T-helper 2 cell treated with Interferon-gamma antibody and Interleukin-4, amounts not matched to agents 5 μg/mL and 100 μg/mL, for 36 hours (primary cell): ENCODE measurements around the gene RNASE13.

Source experiments
- DNase-seq: peaks from one replicate; pipeline ENCODE4 v3.0.0; 2021; ENCODE audit warnings: low spot score
- H3K27ac Mint-ChIP-seq: one replicate; pipeline ENCODE4 v1.8.0; 2021; ENCODE audit warnings: mild to moderate bottlenecking, mixed read lengths
- H3K27me3 Mint-ChIP-seq: one replicate; pipeline ENCODE4 v1.8.0; 2021; ENCODE audit warnings: low read depth, mixed read lengths
- H3K36me3 Mint-ChIP-seq: one replicate; pipeline ENCODE4 v1.8.0; 2021; ENCODE audit warnings: low read depth, mixed read lengths
- H3K4me1 Mint-ChIP-seq: one replicate; pipeline ENCODE4 v1.8.0; 2021; ENCODE audit warnings: low read depth, mixed read lengths
- H3K4me3 Mint-ChIP-seq: one replicate; pipeline ENCODE4 v1.8.0; 2022; ENCODE audit warnings: mild to moderate bottlenecking, moderate library complexity, mixed read lengths
- H3K9me3 Mint-ChIP-seq: one replicate; pipeline ENCODE4 v1.8.0; 2021; ENCODE audit warnings: mixed read lengths

Gene RNASE13, protein sequence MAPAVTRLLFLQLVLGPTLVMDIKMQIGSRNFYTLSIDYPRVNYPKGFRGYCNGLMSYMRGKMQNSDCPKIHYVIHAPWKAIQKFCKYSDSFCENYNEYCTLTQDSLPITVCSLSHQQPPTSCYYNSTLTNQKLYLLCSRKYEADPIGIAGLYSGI

DNA sequence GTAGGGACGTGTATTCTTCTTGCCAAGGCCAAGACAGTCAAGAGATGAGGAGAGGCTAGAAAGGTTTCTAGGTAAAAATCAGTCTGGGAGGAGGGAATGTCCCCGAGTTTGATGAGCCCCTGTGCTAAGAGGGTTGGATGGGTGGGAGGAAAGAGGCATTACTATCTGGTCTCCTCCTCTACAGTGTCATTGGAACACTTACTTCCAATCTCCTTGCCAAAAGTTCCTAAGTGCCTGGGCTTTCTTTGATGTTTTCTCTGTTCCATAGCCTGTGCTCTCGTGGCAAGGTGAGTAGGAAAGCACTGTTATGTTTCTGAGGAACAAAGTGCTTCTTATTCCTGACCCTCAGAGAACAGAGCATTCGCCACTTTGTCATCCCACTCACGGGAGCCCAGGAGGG is at the start of gene RNASE13:
TSS of gene RNASE13 (minus strand) at position 101 of the 400 bp plus-strand sequence. CDS start 519 bp downstream, outside the sequence.
- H3K4me3 Mint-ChIP-seq, result no peak within 1 kb of the TSS
- no peak within 1 kb of the TSS for H3K27ac Mint-ChIP-seq
- DNase-seq, result no peak
- H3K27me3 Mint-ChIP-seq, result peaks cover 21% of the 10 kb centered on the region
- H3K9me3 Mint-ChIP-seq, result no peaks in the 10 kb centered on the region
- H3K36me3 Mint-ChIP-seq, result no peaks in the 10 kb centered on the region
- H3K4me1 Mint-ChIP-seq, result no peaks in the 10 kb centered on the region

GRCh38 chr14:21084396-21084795 is 49.8 kb upstream of the RNASE13 start:
- Mint-ChIP-seq H3K9me3 (no peaks in the 10 kb centered on the region), H3K27me3 (no peaks in the 10 kb centered on the region), H3K4me1 (peaks cover 17% of the 10 kb centered on the region), H3K4me3 (no peak overlapping the region), H3K27ac (no peak overlapping the region), H3K36me3 (no peaks in the 10 kb centered on the region)
- no peak for DNase-seq

DNA sequence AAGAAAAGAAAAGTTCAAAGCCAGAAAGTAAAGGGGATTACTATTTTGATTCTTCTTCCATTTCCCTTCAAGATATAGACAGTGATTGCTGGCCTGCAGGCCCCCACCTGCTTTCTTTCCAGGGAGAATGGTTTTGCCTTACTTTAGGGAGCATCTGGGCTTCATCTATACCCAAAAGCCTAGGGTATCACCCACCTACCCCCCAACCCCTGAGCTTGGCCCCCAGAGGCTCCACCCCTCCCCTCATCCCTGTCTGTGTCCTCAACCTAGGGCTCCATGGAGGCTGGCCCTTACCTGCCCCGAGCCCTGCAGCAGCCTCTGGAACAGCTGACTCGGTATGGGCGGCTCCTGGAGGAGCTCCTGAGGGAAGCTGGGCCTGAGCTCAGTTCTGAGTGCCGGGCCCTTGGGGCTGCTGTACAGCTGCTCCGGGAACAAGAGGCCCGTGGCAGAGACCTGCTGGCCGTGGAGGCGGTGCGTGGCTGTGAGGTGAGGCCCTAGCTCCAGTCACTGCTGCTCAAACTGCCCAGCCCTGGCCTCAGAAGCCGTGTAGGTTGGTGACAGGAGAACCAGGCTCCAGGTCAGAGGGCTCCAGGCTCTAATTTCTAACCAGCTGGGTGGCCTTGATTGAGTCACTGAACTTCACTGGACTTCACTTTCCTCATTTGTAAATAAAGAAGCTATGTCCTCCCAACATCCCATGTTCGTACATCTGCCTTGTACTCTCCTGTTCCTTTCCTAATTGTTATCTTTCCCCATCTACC is 49.1 kb upstream of the RNASE13 start:
- Mint-ChIP-seq H3K4me1 (peaks cover 16% of the 10 kb centered on the region), H3K27me3 (no peaks in the 10 kb centered on the region), H3K4me3 (no peak overlapping the region), H3K36me3 (no peaks in the 10 kb centered on the region), H3K9me3 (no peaks in the 10 kb centered on the region), H3K27ac (no peak overlapping the region)
- DNase-seq, result no peak

DNA sequence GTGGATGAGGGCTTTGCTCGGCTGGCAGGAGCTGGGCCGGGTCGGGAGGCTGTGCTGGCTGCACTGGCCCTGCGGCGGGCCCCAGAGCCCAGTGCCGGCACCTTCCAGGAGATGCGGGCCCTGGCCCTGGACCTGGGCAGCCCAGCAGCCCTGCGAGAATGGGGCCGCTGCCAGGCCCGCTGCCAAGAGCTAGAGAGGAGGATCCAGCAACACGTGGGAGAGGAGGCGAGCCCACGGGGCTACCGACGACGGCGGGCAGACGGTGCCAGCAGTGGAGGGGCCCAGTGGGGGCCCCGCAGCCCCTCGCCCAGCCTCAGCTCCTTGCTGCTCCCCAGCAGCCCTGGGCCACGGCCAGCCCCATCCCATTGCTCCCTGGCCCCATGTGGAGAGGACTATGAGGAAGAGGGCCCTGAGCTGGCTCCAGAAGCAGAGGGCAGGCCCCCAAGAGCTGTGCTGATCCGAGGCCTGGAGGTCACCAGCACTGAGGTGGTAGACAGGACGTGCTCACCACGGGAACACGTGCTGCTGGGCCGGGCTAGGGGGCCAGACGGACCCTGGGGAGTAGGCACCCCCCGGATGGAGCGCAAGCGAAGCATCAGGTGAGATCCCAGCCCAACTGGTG is 47.0 kb upstream of the RNASE13 start:
- no peak overlapping the region for H3K27ac Mint-ChIP-seq

DNA sequence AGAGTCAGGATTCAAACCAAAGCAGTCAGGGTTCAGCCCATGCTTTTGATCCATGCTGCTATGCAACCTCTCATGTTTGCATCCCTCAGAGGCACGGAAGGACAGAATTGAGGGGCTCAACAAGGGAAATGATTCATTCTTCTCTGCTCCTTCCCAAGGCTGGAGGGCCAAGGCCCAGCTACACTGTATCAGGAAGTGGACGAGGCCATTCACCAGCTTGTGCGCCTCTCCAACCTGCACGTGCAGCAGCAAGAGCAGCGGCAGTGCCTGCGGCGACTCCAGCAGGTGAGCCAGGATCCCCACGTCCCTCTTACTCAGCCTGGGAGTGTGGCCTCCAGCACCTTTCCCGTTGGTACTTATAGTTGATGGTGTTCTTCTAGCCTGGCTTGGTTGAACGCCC is 44.1 kb upstream of the RNASE13 start:
- peaks cover 6% of the 10 kb centered on the region for H3K27me3 Mint-ChIP-seq
- H3K9me3 Mint-ChIP-seq, result no peaks in the 10 kb centered on the region
- no peaks in the 10 kb centered on the region for H3K4me1 Mint-ChIP-seq
- no peak overlapping the region for H3K27ac Mint-ChIP-seq
- DNase-seq, result no peak
- H3K4me3 Mint-ChIP-seq, result no peak overlapping the region
- no peaks in the 10 kb centered on the region for H3K36me3 Mint-ChIP-seq

More for the DNA sequence above, 47.0 kb upstream of the RNASE13 start:
- Mint-ChIP-seq H3K27me3 (no peaks in the 10 kb centered on the region), H3K4me3 (no peak overlapping the region), H3K36me3 (no peaks in the 10 kb centered on the region), H3K9me3 (no peaks in the 10 kb centered on the region), H3K4me1 (peaks cover 5% of the 10 kb centered on the region)
- no peak for DNase-seq

- Mint-ChIP-seq H3K27ac (no peak overlapping the region), H3K9me3 (no peaks in the 10 kb centered on the region), H3K4me1 (no peaks in the 10 kb centered on the region), H3K36me3 (no peaks in the 10 kb centered on the region), H3K4me3 (no peak overlapping the region), H3K27me3 (peaks cover 10% of the 10 kb centered on the region)
- DNase-seq, result no peak
Observed at GRCh38 chr14:21078287-21078686, 43.7 kb upstream of the RNASE13 start.

GRCh38 chr14:21077672-21078071 is 43.1 kb upstream of the RNASE13 start:
- Mint-ChIP-seq H3K36me3 (no peaks in the 10 kb centered on the region), H3K27ac (no peak overlapping the region), H3K4me1 (no peaks in the 10 kb centered on the region)

GRCh38 chr14:21075719-21076437 is 41.3 kb upstream of the RNASE13 start:
- Mint-ChIP-seq H3K4me3 (no peak overlapping the region), H3K4me1 (peaks cover 11% of the 10 kb centered on the region), H3K27me3 (peaks cover 31% of the 10 kb centered on the region), H3K9me3 (no peaks in the 10 kb centered on the region), H3K36me3 (no peaks in the 10 kb centered on the region), H3K27ac (no peak overlapping the region)
- DNase-seq, result no peak

More at GRCh38 chr14:21077672-21078071, 43.1 kb upstream of the RNASE13 start:
- H3K9me3 Mint-ChIP-seq, result no peaks in the 10 kb centered on the region
- no peak overlapping the region for H3K4me3 Mint-ChIP-seq
- no peak for DNase-seq
- H3K27me3 Mint-ChIP-seq, result peaks cover 14% of the 10 kb centered on the region

GRCh38 chr14:21074398-21075272 is 40.0 kb upstream of the RNASE13 start:
- H3K27ac Mint-ChIP-seq, result no peak overlapping the region
- H3K27me3 Mint-ChIP-seq, result peaks cover 40% of the 10 kb centered on the region
- no peak for DNase-seq
- no peaks in the 10 kb centered on the region for H3K36me3 Mint-ChIP-seq
- H3K9me3 Mint-ChIP-seq, result no peaks in the 10 kb centered on the region
- H3K4me3 Mint-ChIP-seq, result no peak overlapping the region
- peaks cover 14% of the 10 kb centered on the region for H3K4me1 Mint-ChIP-seq

DNA sequence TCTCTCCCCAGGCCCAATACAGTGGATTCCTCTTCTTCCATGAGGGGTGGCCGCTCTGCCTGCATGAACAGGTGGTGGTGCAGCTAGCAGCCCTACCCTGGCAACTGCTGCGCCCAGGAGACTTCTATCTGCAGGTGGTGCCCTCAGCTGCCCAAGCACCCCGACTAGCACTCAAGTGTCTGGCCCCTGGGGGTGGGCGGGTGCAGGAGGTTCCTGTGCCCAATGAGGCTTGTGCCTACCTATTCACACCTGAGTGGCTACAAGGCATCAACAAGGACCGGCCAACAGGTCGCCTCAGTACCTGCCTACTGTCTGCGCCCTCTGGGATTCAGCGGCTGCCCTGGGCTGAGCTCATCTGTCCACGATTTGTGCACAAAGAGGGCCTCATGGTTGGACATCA is 39.3 kb upstream of the RNASE13 start:
- DNase-seq, result no peak
- H3K36me3 Mint-ChIP-seq, result no peaks in the 10 kb centered on the region
- H3K4me1 Mint-ChIP-seq, result peaks cover 17% of the 10 kb centered on the region
- no peak overlapping the region for H3K4me3 Mint-ChIP-seq
- H3K9me3 Mint-ChIP-seq, result no peaks in the 10 kb centered on the region
- H3K27me3 Mint-ChIP-seq, result peaks cover 47% of the 10 kb centered on the region
- H3K27ac Mint-ChIP-seq, result no peak overlapping the region

GRCh38 chr14:21072781-21073339 is 38.3 kb upstream of the RNASE13 start:
- Mint-ChIP-seq H3K27ac (no peak overlapping the region), H3K27me3 (peaks cover 55% of the 10 kb centered on the region), H3K36me3 (no peaks in the 10 kb centered on the region), H3K4me1 (peaks cover 22% of the 10 kb centered on the region), H3K4me3 (no peak overlapping the region), H3K9me3 (no peaks in the 10 kb centered on the region)
- DNase-seq, result no peak

GRCh38 chr14:21072031-21072473 is 37.4 kb upstream of the RNASE13 start:
- Mint-ChIP-seq H3K27me3 (peaks cover 63% of the 10 kb centered on the region), H3K4me3 (peak overlapping the region; percentile 77), H3K36me3 (no peaks in the 10 kb centered on the region), H3K4me1 (peaks cover 22% of the 10 kb centered on the region), H3K9me3 (no peaks in the 10 kb centered on the region), H3K27ac (no peak overlapping the region)
- DNase-seq, result no peak
